HG03039 (cell line): Measurements from ENCODE around the gene TCF12.
A peak's percentile ranks its signal among the peaks of the same experiment; 100 is the strongest.

ENCODE experiments used
- ATAC-seq: cut with Tn5 transposase; IDR thresholded peaks from one replicate; pipeline ENCODE4 v1.9.1; 2021; ENCODE audit warnings: mild to moderate bottlenecking, moderate library complexity; ENCODE audit not compliant: unreplicated experiment

The TCF12 gene

GRCh38 chr15:57236561-57237300 lies 318.3 kb downstream of the TCF12 start:
- ATAC-seq = no peak

- ATAC-seq = no peak
These were observed 318.8 kb downstream of the TCF12 start for GRCh38 chr15:57237301-57237642.

GRCh38 chr15:57237676-57238075 lies 319.2 kb downstream of the TCF12 start:
- ATAC-seq = no peak

- ATAC-seq = no peak
These were observed 326.7 kb downstream of the TCF12 start for GRCh38 chr15:57245130-57245529.

GRCh38 chr15:57245714-57246113 lies 327.3 kb downstream of the TCF12 start:
- ATAC-seq = no peak

- no peak for ATAC-seq
These were observed 329.6 kb downstream of the TCF12 start for GRCh38 chr15:57248074-57248473.

GRCh38 chr15:57251308-57251707 lies 332.9 kb downstream of the TCF12 start:
- ATAC-seq = no peak

- no peak for ATAC-seq
These were observed 333.5 kb downstream of the TCF12 start for GRCh38 chr15:57251941-57252340.

- ATAC-seq = no peak
These were observed 334.6 kb downstream of the TCF12 start for GRCh38 chr15:57253082-57253481.

GRCh38 chr15:57253500-57253899 lies 335.1 kb downstream of the TCF12 start:
- ATAC-seq = no peak

- ATAC-seq = no peak
These were observed 337.4 kb downstream of the TCF12 start for GRCh38 chr15:57255751-57256341.

- no peak for ATAC-seq
These were observed 338.5 kb downstream of the TCF12 start for GRCh38 chr15:57256939-57257338.

GRCh38 chr15:57259568-57260040 lies 341.2 kb downstream of the TCF12 start:
- no peak for ATAC-seq

- ATAC-seq = no peak
These were observed 345.1 kb downstream of the TCF12 start for GRCh38 chr15:57263520-57263919.

GRCh38 chr15:57272771-57273357 lies 354.4 kb downstream of the TCF12 start:
- no peak for ATAC-seq

- ATAC-seq = no peak
These were observed 355.0 kb downstream of the TCF12 start for GRCh38 chr15:57273402-57273801.

GRCh38 chr15:57278439-57278838 lies 360.0 kb downstream of the TCF12 start:
- ATAC-seq = no peak

GRCh38 chr15:57280464-57280863 lies 362.0 kb downstream of the TCF12 start:
- ATAC-seq = no peak

GRCh38 chr15:57281321-57281720 lies 362.9 kb downstream of the TCF12 start:
- ATAC-seq = peak; percentile 48

GRCh38 chr15:57282686-57283085 lies 364.2 kb downstream of the TCF12 start:
- ATAC-seq = no peak

GRCh38 chr15:57283774-57284503 lies 365.5 kb downstream of the TCF12 start:
- ATAC-seq = no peak

- no peak for ATAC-seq
These were observed 366.1 kb downstream of the TCF12 start for GRCh38 chr15:57284535-57284934.
